ENCODE data around the gene VPS8. TPM values are rescaled to one million over a fixed set of nuclear protein-coding genes. Genes with fewer than 3 reads are reported as not detected.

VPS8 gene
- total RNA-seq, 1 experiment from 2014 or later, result 37.6 TPM

GRCh38 chr3:184822081-184822480, 10.1 kb downstream of the VPS8 start:
- H3K4me1 ChIP-seq (ENCODE audit: control insufficient read depth in 1 of 2, insufficient read depth in 2 of 2, low read length in 2 of 2), result no peaks in the 10 kb centered on the region
- BruUV-seq (replicated peaks), result no TSS peak
- POLR2A ChIA-PET, result no interaction called here
- ATAC-seq (no peak), DNase-seq (ENCODE audit: low read depth, low spot score) (no peak)
- no peaks in the 10 kb centered on the region for H3K9me2 ChIP-seq (ENCODE audit: insufficient read depth)
- intact Hi-C loops (cut with micrococcal nuclease), result no loop called here
- TF ChIP-seq SP1 (IDR thresholded peaks at IDR 0.05; ENCODE audit: low read depth), result no peak
- no peak for TF ChIP-seq CTCF (IDR thresholded peaks at IDR 0.05 in 2 of 3, conservative IDR thresholded peaks at IDR 0.05 in 1 of 3; ENCODE audit: borderline replicate concordance in 1 of 3, insufficient read depth in 1 of 3, low read depth in 2 of 3, low read length in 2 of 3)
- no peak for TF ChIP-seq TCF7L2 (IDR thresholded peaks at IDR 0.05; ENCODE audit: borderline replicate concordance, extremely low read depth, insufficient read depth, insufficient read length)
- TF ChIP-seq SRF (IDR thresholded peaks at IDR 0.05; ENCODE audit: low read depth), result no peak
- no peak for TF ChIP-seq ATF3 (IDR thresholded peaks at IDR 0.05)
- TF ChIP-seq EZH2phosphoT487 (IDR thresholded peaks at IDR 0.05; ENCODE audit: borderline replicate concordance), result no peak
- TF ChIP-seq ZNF274 (IDR thresholded peaks at IDR 0.05; ENCODE audit: low read depth, low read length), result no peak
- no peak for TF ChIP-seq CBX3 (IDR thresholded peaks at IDR 0.05; ENCODE audit: low read depth)
- TF ChIP-seq SIN3A (IDR thresholded peaks at IDR 0.05; ENCODE audit: low read depth), result no peak
- TF ChIP-seq EZH2 (IDR thresholded peaks at IDR 0.05), result no peak
- no peak for TF ChIP-seq YY1 (IDR thresholded peaks at IDR 0.05; ENCODE audit: extremely low read depth, insufficient replicate concordance, low read depth, low read length)
- no peaks in the 10 kb centered on the region for H3K36me3 ChIP-seq (ENCODE audit: control insufficient read depth in 1 of 2, insufficient read depth in 2 of 2, low read length in 2 of 2)
- CTCF ChIA-PET, result no interaction called here
- no peaks in the 10 kb centered on the region for H4K20me1 ChIP-seq (ENCODE audit: insufficient read depth)
- H3K9ac ChIP-seq (ENCODE audit: low read length), result no peak overlapping the region
- H3K4me2 ChIP-seq (ENCODE audit: low read length), result no peak overlapping the region
- H3K4me3 ChIP-seq (replicated peaks in 1 of 2; ENCODE audit: low read depth in 1 of 2, low read length in 2 of 2), result no peak overlapping the region
- H3K27me3 ChIP-seq (ENCODE audit: insufficient read depth, low read length), result no peaks in the 10 kb centered on the region
- H2AFZ ChIP-seq (ENCODE audit: low read depth, low read length, poor library complexity, severe bottlenecking), result no peak overlapping the region
- no peak overlapping the region for H3K27ac ChIP-seq (ENCODE audit: low read depth, low read length)
- H3K9me3 ChIP-seq (ENCODE audit: control insufficient read depth in 1 of 2, insufficient read depth in 1 of 2, low read depth in 1 of 2, low read length in 2 of 2), result no peaks in the 10 kb centered on the region
- no peaks in the 10 kb centered on the region for H3K79me2 ChIP-seq (ENCODE audit: insufficient read depth, low read length)
- RAD21 ChIA-PET (ENCODE audit: low non-redundant PET in 1 of 2, low total read pairs in 2 of 2, uncharacterized antibody in 2 of 2, unreplicated experiment in 2 of 2), result no interaction called here

Measured in HCT116 (cell line).